ENCODE results near the gene C12orf56.
"Not testable (repeated sequence)": the region's sequence is repeated elsewhere in the genome, so short reads cannot be mapped to it uniquely, and the experiment has no call there.

Gene C12orf56

DNA sequence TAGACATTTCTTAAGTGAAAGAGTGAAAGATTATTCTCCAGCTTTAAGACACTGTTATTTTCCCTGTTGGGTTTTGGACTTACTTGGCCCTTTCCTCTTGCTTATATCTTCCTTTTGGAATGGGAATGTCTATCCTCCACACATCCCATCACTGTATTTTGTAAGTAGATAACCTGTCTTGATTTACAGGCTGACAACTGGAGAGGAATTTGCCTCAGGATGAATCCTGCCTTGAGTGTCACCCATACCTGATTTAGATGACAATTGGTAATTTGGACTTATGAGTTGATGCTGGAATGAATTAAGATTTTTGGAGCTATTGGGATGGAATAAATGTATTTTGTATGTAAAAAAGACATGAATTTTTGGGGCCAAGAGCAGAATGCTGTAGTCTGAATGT is 94.3 kb downstream of the C12orf56 start:
- ATAC-seq: no peak
- no peak overlapping the region for H3K4me3 Mint-ChIP-seq
- no peaks in the 10 kb centered on the region for H3K36me3 Mint-ChIP-seq

DNA sequence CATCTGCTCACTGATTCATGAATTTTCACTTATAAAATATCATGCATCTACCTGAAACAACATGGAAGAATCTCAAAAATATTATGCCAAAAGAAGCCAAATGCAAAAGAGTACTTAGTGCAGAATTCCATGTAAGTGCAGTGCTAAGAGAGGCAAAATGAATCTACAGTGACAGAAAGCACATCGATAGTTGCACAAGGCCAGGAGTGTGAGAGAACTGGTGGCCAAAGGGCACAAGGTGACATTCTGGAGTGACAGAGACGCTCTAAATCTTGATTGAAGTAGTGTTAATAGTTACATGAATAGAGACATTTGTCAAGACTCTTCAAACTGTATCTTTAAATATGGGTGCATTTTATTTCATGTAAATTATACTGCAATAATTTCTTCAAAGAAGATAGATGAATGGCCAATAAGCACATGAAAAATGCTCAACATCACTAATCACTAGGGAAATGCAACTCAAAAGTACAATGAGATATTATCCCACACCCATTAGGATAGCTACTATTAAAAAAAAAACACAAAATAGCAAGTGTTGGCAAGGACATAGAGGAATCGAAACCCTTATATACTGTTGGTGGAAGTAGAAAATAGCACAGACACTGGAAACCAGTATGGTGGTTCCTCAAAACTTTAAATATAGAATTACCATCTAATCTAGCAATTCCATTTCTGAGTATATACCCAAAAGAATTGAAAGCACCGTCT is 96.7 kb downstream of the C12orf56 start:
- no peak for ATAC-seq
- peaks cover 29% of the 10 kb centered on the region for H3K27me3 Mint-ChIP-seq
- no peak overlapping the region for H3K27ac Mint-ChIP-seq
- H3K36me3 Mint-ChIP-seq: no peaks in the 10 kb centered on the region
- no peaks in the 10 kb centered on the region for H3K9me3 Mint-ChIP-seq
- H3K4me3 Mint-ChIP-seq: no peak overlapping the region
- no peaks in the 10 kb centered on the region for H3K4me1 Mint-ChIP-seq

More for the DNA sequence above, 94.3 kb downstream of the C12orf56 start:
- H3K27ac Mint-ChIP-seq: no peak overlapping the region
- peaks cover 30% of the 10 kb centered on the region for H3K27me3 Mint-ChIP-seq
- no peaks in the 10 kb centered on the region for H3K4me1 Mint-ChIP-seq
- no peaks in the 10 kb centered on the region for H3K9me3 Mint-ChIP-seq

DNA sequence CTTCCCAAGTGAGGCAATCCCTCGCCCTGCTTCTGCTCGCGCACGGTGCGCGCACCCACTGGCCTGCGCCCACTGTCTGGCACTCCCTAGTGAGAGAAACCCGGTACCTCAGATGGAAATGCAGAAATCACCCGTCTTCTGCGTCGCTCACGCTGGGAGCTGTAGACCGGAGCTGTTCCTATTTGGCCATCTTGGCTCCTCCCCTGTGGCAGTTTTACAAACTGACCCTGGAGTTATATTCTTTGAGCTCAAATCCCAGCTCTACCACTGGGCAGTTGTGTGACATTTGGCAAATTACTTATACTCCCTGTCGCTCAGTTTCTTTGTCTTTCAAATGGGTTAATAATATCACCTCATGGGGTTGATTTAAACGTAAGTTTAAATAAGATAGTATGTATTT is 97.4 kb downstream of the C12orf56 start:
- H3K9me3 Mint-ChIP-seq, H3K36me3 Mint-ChIP-seq, H3K27ac Mint-ChIP-seq, H3K4me3 Mint-ChIP-seq, H3K4me1 Mint-ChIP-seq, ATAC-seq: not testable (repeated sequence)
- peaks cover 23% of the 10 kb centered on the region for H3K27me3 Mint-ChIP-seq

- H3K4me3 Mint-ChIP-seq: no peak overlapping the region
- no peak for ATAC-seq
- no peaks in the 10 kb centered on the region for H3K9me3 Mint-ChIP-seq
- no peaks in the 10 kb centered on the region for H3K27me3 Mint-ChIP-seq
- no peak overlapping the region for H3K27ac Mint-ChIP-seq
- H3K4me1 Mint-ChIP-seq: no peaks in the 10 kb centered on the region
- H3K36me3 Mint-ChIP-seq: no peaks in the 10 kb centered on the region
These were observed 104.0 kb downstream of the C12orf56 start for GRCh38 chr12:64286521-64286920.

- Mint-ChIP-seq H3K36me3 (no peaks in the 10 kb centered on the region), H3K27ac (no peak overlapping the region), H3K27me3 (no peaks in the 10 kb centered on the region), H3K9me3 (no peaks in the 10 kb centered on the region), H3K4me3 (no peak overlapping the region), H3K4me1 (no peaks in the 10 kb centered on the region)
- ATAC-seq: no peak
These were observed 106.3 kb downstream of the C12orf56 start for GRCh38 chr12:64284256-64284655.

GRCh38 chr12:64278421-64278820 is 112.1 kb downstream of the C12orf56 start:
- no peak for ATAC-seq
- H3K27me3 Mint-ChIP-seq: peaks cover 9% of the 10 kb centered on the region

GRCh38 chr12:64273527-64274403 is 116.8 kb downstream of the C12orf56 start:
- Mint-ChIP-seq H3K9me3 (peaks cover 3% of the 10 kb centered on the region), H3K36me3 (no peaks in the 10 kb centered on the region), H3K4me1 (no peaks in the 10 kb centered on the region), H3K27ac (no peak overlapping the region), H3K27me3 (peaks cover 7% of the 10 kb centered on the region), H3K4me3 (no peak overlapping the region)
- peak; percentile 16 for ATAC-seq

More at GRCh38 chr12:64278421-64278820, 112.1 kb downstream of the C12orf56 start:
- H3K36me3 Mint-ChIP-seq: no peaks in the 10 kb centered on the region
- no peak overlapping the region for H3K4me3 Mint-ChIP-seq
- H3K4me1 Mint-ChIP-seq: no peaks in the 10 kb centered on the region
- peaks cover 4% of the 10 kb centered on the region for H3K9me3 Mint-ChIP-seq
- no peak overlapping the region for H3K27ac Mint-ChIP-seq

- H3K9me3 Mint-ChIP-seq: no peaks in the 10 kb centered on the region
- H3K4me3 Mint-ChIP-seq: no peak overlapping the region
- no peaks in the 10 kb centered on the region for H3K4me1 Mint-ChIP-seq
- no peak overlapping the region for H3K27ac Mint-ChIP-seq
- H3K36me3 Mint-ChIP-seq: no peaks in the 10 kb centered on the region
- H3K27me3 Mint-ChIP-seq: no peaks in the 10 kb centered on the region
- ATAC-seq: no peak
These were observed 120.1 kb downstream of the C12orf56 start for GRCh38 chr12:64270411-64270810.

DNA sequence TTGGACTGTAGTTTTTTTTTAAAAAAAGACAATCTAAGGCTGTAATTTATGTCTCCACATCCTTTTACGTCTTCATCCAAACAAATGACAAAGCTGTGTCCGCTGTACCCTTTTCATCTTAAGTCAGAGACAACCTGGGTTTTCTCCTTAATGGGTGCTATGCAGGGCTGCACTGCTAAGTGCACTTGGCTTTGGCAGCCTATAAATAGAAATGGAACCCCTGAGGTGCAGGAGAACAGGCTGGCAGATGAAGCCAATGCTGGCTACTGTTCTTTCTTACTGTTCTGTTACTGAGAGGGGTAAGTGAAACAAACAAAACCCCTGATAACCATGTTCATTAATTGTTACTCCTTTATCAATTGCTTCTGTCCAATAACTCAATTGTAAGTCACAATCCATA is 121.4 kb downstream of the C12orf56 start:
- H3K9me3 Mint-ChIP-seq: no peaks in the 10 kb centered on the region
- no peak for ATAC-seq
- H3K4me3 Mint-ChIP-seq: no peak overlapping the region
- H3K4me1 Mint-ChIP-seq: no peaks in the 10 kb centered on the region
- H3K27ac Mint-ChIP-seq: no peak overlapping the region
- H3K36me3 Mint-ChIP-seq: no peaks in the 10 kb centered on the region
- H3K27me3 Mint-ChIP-seq: no peaks in the 10 kb centered on the region

- Mint-ChIP-seq H3K27ac (no peak overlapping the region), H3K9me3 (no peaks in the 10 kb centered on the region), H3K36me3 (no peaks in the 10 kb centered on the region), H3K27me3 (no peaks in the 10 kb centered on the region), H3K4me1 (no peaks in the 10 kb centered on the region), H3K4me3 (no peak overlapping the region)
- no peak for ATAC-seq
These were observed 122.1 kb downstream of the C12orf56 start for GRCh38 chr12:64268409-64268808.

- Mint-ChIP-seq H3K36me3 (no peaks in the 10 kb centered on the region), H3K27ac (no peak overlapping the region), H3K4me1 (no peaks in the 10 kb centered on the region), H3K9me3 (no peaks in the 10 kb centered on the region), H3K4me3 (no peak overlapping the region), H3K27me3 (no peaks in the 10 kb centered on the region)
- no peak for ATAC-seq
These were observed 124.7 kb downstream of the C12orf56 start for GRCh38 chr12:64265839-64266238.

DNA sequence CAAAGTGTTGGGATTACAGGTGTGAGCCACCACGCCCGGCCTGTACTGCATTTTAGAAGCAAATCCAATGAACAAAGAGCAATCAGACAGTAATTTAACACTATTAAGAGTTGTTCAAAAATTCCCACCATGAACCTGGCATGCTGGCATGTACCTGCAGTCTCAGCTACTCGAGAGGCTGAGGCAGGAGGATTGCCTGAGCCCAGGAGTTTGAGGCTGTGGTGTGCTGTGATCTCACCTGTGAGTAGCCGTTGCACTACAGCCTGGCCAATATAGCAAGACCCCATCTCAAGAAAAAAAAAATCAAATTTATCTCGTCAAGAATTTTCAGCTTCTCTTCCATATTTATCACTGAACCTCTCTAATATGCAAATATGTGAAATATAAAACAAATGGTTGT is 128.7 kb downstream of the C12orf56 start:
- H3K4me3 Mint-ChIP-seq: no peak overlapping the region
- ATAC-seq: no peak
- no peaks in the 10 kb centered on the region for H3K9me3 Mint-ChIP-seq
- H3K4me1 Mint-ChIP-seq: no peaks in the 10 kb centered on the region
- no peak overlapping the region for H3K27ac Mint-ChIP-seq
- no peaks in the 10 kb centered on the region for H3K36me3 Mint-ChIP-seq
- no peaks in the 10 kb centered on the region for H3K27me3 Mint-ChIP-seq

GRCh38 chr12:64258576-64258975 is 132.0 kb downstream of the C12orf56 start:
- ATAC-seq: no peak
- no peaks in the 10 kb centered on the region for H3K36me3 Mint-ChIP-seq
- no peak overlapping the region for H3K27ac Mint-ChIP-seq

GRCh38 chr12:64256166-64256800 is 134.3 kb downstream of the C12orf56 start:
- ATAC-seq: no peak
- Mint-ChIP-seq H3K9me3 (no peaks in the 10 kb centered on the region), H3K36me3 (no peaks in the 10 kb centered on the region), H3K27me3 (no peaks in the 10 kb centered on the region), H3K4me1 (no peaks in the 10 kb centered on the region), H3K4me3 (no peak overlapping the region), H3K27ac (no peak overlapping the region)

More at GRCh38 chr12:64258576-64258975, 132.0 kb downstream of the C12orf56 start:
- Mint-ChIP-seq H3K4me1 (no peaks in the 10 kb centered on the region), H3K4me3 (no peak overlapping the region), H3K9me3 (no peaks in the 10 kb centered on the region), H3K27me3 (no peaks in the 10 kb centered on the region)

- Mint-ChIP-seq H3K4me1 (no peaks in the 10 kb centered on the region), H3K27me3 (no peaks in the 10 kb centered on the region), H3K36me3 (no peaks in the 10 kb centered on the region), H3K4me3 (no peak overlapping the region), H3K9me3 (no peaks in the 10 kb centered on the region), H3K27ac (no peak overlapping the region)
- ATAC-seq: no peak
These were observed 135.3 kb downstream of the C12orf56 start for GRCh38 chr12:64255249-64255648.

Measured in stimulated activated memory B cell treated with anti-CD40 and anti-IgM and Interleukin-4, amounts not matched to agents 10 μg/mL and 1 μg/mL and 100 μg/mL, for 72 hours (primary cell).